GM12801 (cell line): Measurements from ENCODE around the gene YY2.

ENCODE experiments used
- CTCF ChIP-seq: IDR thresholded peaks from one replicate; pipeline ENCODE4 v1.5.1; 2011; ENCODE audit warnings: control low read depth; ENCODE audit not compliant: insufficient read length; ENCODE audit errors: extremely low read depth

YY2 gene

GRCh38 chrX:21831496-21831895 lies 24.3 kb upstream of the YY2 start:
- no peak for TF ChIP-seq CTCF

GRCh38 chrX:21837056-21837455 lies 18.7 kb upstream of the YY2 start:
- no peak for TF ChIP-seq CTCF

DNA sequence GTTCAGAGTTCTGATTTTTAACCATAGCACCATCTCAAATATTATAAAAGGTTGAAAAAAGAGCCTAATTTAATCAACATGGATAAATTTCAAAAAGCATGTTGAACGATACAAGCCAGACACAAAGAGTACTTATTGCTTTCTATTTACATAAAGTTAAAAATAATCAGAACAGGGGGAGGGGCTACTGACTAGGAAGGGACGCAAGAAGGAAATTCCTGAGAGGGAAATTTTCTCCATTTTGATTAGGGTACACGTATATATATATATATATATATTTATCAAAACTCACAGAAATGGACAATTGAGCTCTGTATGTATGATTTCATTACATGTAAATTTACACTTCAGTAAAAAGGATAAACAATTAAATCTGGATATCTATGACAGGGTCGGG lies 16.9 kb upstream of the YY2 start:
- TF ChIP-seq CTCF = no peak

GRCh38 chrX:21839334-21840192 lies 16.2 kb upstream of the YY2 start, which contains the start of gene MBTPS2:
Gene MBTPS2, plus strand, starts transcription at chrX:21839617. Its CDS starts 118 bp downstream, at chrX:21839735.
- TF ChIP-seq CTCF = no peak

- no peak for TF ChIP-seq CTCF
Measured at GRCh38 chrX:21840193-21840545, 15.6 kb upstream of the YY2 start.

DNA sequence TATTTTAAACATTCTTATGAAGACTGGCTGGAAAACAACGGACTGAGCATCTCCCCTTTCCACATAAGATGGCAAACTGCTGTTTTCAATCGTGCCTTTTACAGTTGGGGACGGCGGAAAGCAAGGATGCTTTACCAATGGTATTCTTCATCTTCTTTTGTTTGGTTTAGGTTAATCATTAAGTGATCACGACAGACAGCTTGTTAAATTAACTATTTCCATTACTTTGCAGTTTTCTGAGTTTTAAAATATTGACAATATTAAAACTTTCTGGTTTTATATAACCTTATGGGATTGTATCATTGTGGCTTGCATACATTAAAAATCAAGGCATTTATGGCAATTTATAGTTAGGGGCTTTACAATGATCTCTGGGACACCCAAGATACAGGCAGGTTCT lies 12.6 kb upstream of the YY2 start:
- TF ChIP-seq CTCF = no peak

DNA sequence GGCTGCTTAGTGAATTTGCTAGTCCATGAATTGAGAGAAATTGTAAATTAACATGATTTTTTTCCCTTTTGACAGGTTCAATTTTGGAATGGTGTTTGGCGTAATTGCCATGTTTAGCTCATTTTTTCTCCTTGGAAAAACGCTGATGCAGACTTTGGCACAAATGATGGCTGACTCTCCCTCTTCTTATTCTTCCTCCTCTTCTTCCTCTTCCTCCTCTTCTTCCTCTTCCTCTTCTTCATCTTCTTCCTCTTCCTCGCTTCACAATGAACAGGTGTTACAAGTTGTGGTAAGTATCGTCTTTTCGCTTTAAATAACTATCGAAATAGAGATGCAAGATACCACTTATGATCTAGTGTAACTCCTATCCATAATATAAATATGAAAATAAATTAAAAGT lies 10.7 kb upstream of the YY2 start:
- TF ChIP-seq CTCF = no peak
